Esophagus muscularis mucosa (tissue), 4 donors: ENCODE measurements around the gene KIF5C. TPM values are rescaled to one million over a fixed set of nuclear protein-coding genes. Genes with fewer than 3 reads are reported as not detected.

Experiments
- DNase-seq: peaks from one replicate; pipeline ENCODE4 v3.0.0-alpha.2; 2017; ENCODE audit errors: extremely low spot score
- H3K27ac ChIP-seq, 4 donors: fragments of 200-600 bp; sonication (generic); replicated peaks in 1 of 4; 1 replicate in 3 of 4; 2 replicates in 1 of 4; pipeline ENCODE4 v1.5.1; 2016 to 2019; ENCODE audit warnings: mild to moderate bottlenecking in 1 of 4
- H3K27me3 ChIP-seq, 4 donors: fragments of 200-600 bp; sonication (generic); one replicate each; pipeline versions ENCODE4 v1.5.1 to v1.6.0; 2016 to 2019
- H3K36me3 ChIP-seq, 4 donors: fragments of 200-600 bp; sonication (generic); one replicate each; pipeline ENCODE4 v1.5.1; 2016 to 2019
- H3K4me1 ChIP-seq, 4 donors: fragments of 200-600 bp; sonication (generic); one replicate each; pipeline ENCODE4 v1.5.1; 2016 to 2019
- H3K4me3 ChIP-seq, 4 donors: fragments of 200-600 bp; sonication (generic); 1 replicate in 2 of 4; 2 replicates in 2 of 4; pipeline ENCODE4 v1.5.1; 2016 to 2019; ENCODE audit warnings: mild to moderate bottlenecking in 4 of 4, moderate library complexity in 1 of 4
- H3K9me3 ChIP-seq, 4 donors: fragments of 200-600 bp; sonication (generic); 1 replicate in 3 of 4; 2 replicates in 1 of 4; pipeline ENCODE4 v1.5.1; 2016 to 2019
- CTCF ChIP-seq, 3 experiments: fragments of 200-600 bp in 2 of 3; fragments of 450-650 bp in 1 of 3; sonication (generic) in 2 of 3; IDR thresholded peaks; one replicate each; pipeline ENCODE4 v1.5.1; 2017 to 2019; ENCODE audit warnings: antibody characterized with exemption in 3 of 3, mild to moderate bottlenecking in 2 of 3, moderate library complexity in 1 of 3
- EP300 ChIP-seq: sonication (generic); formaldehyde crosslinking; IDR thresholded peaks from one replicate; pipeline ENCODE4 v1.6.1; 2017; ENCODE audit warnings: antibody characterized with exemption
- POLR2A ChIP-seq: fragments of 450-650 bp; IDR thresholded peaks from one replicate; pipeline ENCODE4 v1.6.1; 2017; ENCODE audit warnings: antibody characterized with exemption, moderate library complexity, mild to moderate bottlenecking, low read depth
- POLR2AphosphoS5 ChIP-seq, 2 donors: sonication (generic); formaldehyde crosslinking; IDR thresholded peaks; one replicate each; pipeline ENCODE4 v1.6.1; 2017; ENCODE audit warnings: antibody characterized with exemption in 2 of 2
- WGBS: methylation state at CpG from one replicate; pipeline ENCODE4 v1.1.5; 2018; 5-methylcytosine and 5-hydroxymethylcytosine counted together
- intact Hi-C: fragments of 100-400 bp; cut with DNase I; formaldehyde crosslinking; loops from one replicate; pipeline ENCODE4 v1.15.1; 2023
- total RNA-seq, 4 donors: library from RNA; depleted of rRNA; stranded (reverse); fragments of >200 nt; gene quantifications; one replicate each; pipeline versions ENCODE4 v1.1.0 to v1.2.1, GENCODE V29; 2016

The KIF5C gene
- total RNA-seq, 4 donors from 2014 or later: 2.9 to 4.6 (median 3.2) TPM

GRCh38 chr2:148885988-148886387, 11.0 kb downstream of the KIF5C start:
- H3K9me3 ChIP-seq: no peaks in the 10 kb centered on the region
- intact Hi-C loops: no loop called here
- WGBS: 70% methylated on average over 3 of the region's 3 CpGs
- TF ChIP-seq EP300 (no peak), POLR2AphosphoS5 (IDR thresholded peaks at IDR 0.05) (no peak), POLR2A (no peak)
- no peak overlapping the region for H3K27ac ChIP-seq
- no peaks in the 10 kb centered on the region for H3K36me3 ChIP-seq
- peaks cover 0 to 13% (median 11%) of the 10 kb centered on the region in 4 donors for H3K4me1 ChIP-seq
- no peak overlapping the region for H3K4me3 ChIP-seq
- peaks cover 0 to 24% (median 7%) of the 10 kb centered on the region in 4 donors for H3K27me3 ChIP-seq
- no peak for DNase-seq

GRCh38 chr2:148887350-148888002, 12.4 kb downstream of the KIF5C start:
- no peak overlapping the region for H3K27ac ChIP-seq
- peaks cover 0 to 9% (median 4%) of the 10 kb centered on the region in 4 donors for H3K9me3 ChIP-seq
- intact Hi-C loops: no loop called here
- DNase-seq: no peak
- TF ChIP-seq POLR2A: no peak
- no peak for TF ChIP-seq POLR2AphosphoS5 (IDR thresholded peaks at IDR 0.05)
- TF ChIP-seq EP300: no peak
- TF ChIP-seq CTCF (IDR thresholded peaks at IDR 0.05): no peak
- H3K4me3 ChIP-seq: peak overlapping the region; percentile 45 to 54 (median 50)
- H3K4me1 ChIP-seq: peaks cover 0 to 13% (median 11%) of the 10 kb centered on the region in 4 donors
- 27% methylated on average over 19 of the region's 19 CpGs for WGBS
- H3K36me3 ChIP-seq: no peaks in the 10 kb centered on the region
- H3K27me3 ChIP-seq: peaks cover 0 to 24% (median 7%) of the 10 kb centered on the region in 4 donors

- Histone ChIP-seq H3K9me3 (peaks cover 0 to 13% (median 9%) of the 10 kb centered on the region in 4 donors), H3K36me3 (no peaks in the 10 kb centered on the region), H3K27ac (no peak overlapping the region), H3K4me1 (peaks cover 0 to 13% (median 11%) of the 10 kb centered on the region in 4 donors), H3K27me3 (peaks cover 0 to 24% (median 7%) of the 10 kb centered on the region in 4 donors), H3K4me3 (peak overlapping the region; percentile 45 to 54 (median 50))
- no peak for TF ChIP-seq POLR2A
- no peak for TF ChIP-seq POLR2AphosphoS5 (IDR thresholded peaks at IDR 0.05)
- no peak for TF ChIP-seq EP300
- WGBS: 13% methylated on average over 17 of the region's 34 CpGs
- DNase-seq: no peak
- intact Hi-C loops: no loop called here
Measured at GRCh38 chr2:148888003-148888501, 13.0 kb downstream of the KIF5C start.

GRCh38 chr2:148888986-148889385, 14.0 kb downstream of the KIF5C start:
- H3K4me1 ChIP-seq: peaks cover 0 to 13% (median 11%) of the 10 kb centered on the region in 4 donors
- H3K36me3 ChIP-seq: no peaks in the 10 kb centered on the region
- H3K27me3 ChIP-seq: peaks cover 0 to 24% (median 7%) of the 10 kb centered on the region in 4 donors
- DNase-seq: no peak
- H3K9me3 ChIP-seq: peaks cover 0 to 15% (median 12%) of the 10 kb centered on the region in 4 donors
- no peak overlapping the region for H3K27ac ChIP-seq
- TF ChIP-seq POLR2AphosphoS5 (IDR thresholded peaks at IDR 0.05): no peak
- no peak for TF ChIP-seq CTCF (IDR thresholded peaks at IDR 0.05)
- no peak for TF ChIP-seq EP300
- TF ChIP-seq POLR2A: no peak
- H3K4me3 ChIP-seq: no peak overlapping the region
- intact Hi-C loops: no loop called here

- intact Hi-C loops: no loop called here
- H3K27me3 ChIP-seq: peaks cover 0 to 10% (median 0%) of the 10 kb centered on the region in 4 donors
- H3K27ac ChIP-seq: no peak overlapping the region
- DNase-seq: no peak
- no peaks in the 10 kb centered on the region for H3K4me1 ChIP-seq
- no peaks in the 10 kb centered on the region for H3K36me3 ChIP-seq
- peaks cover 0 to 15% (median 12%) of the 10 kb centered on the region in 4 donors for H3K9me3 ChIP-seq
- TF ChIP-seq POLR2A: no peak
- no peak for TF ChIP-seq POLR2AphosphoS5 (IDR thresholded peaks at IDR 0.05)
- no peak for TF ChIP-seq CTCF (IDR thresholded peaks at IDR 0.05)
- no peak for TF ChIP-seq EP300
- no peak overlapping the region for H3K4me3 ChIP-seq
Measured at GRCh38 chr2:148893906-148894305, 18.9 kb downstream of the KIF5C start.
